ENCODE data around the gene SLAIN2.

Gene SLAIN2

GRCh38 chr4:48470570-48470969, 129.2 kb downstream of the SLAIN2 start:
- no peak for DNase-seq
- in situ Hi-C loops (cut with MboI; ENCODE audit: low pct_unique_long_range_greater_than_20kb, low sequenced_read_pairs) = no loop called here

DNA sequence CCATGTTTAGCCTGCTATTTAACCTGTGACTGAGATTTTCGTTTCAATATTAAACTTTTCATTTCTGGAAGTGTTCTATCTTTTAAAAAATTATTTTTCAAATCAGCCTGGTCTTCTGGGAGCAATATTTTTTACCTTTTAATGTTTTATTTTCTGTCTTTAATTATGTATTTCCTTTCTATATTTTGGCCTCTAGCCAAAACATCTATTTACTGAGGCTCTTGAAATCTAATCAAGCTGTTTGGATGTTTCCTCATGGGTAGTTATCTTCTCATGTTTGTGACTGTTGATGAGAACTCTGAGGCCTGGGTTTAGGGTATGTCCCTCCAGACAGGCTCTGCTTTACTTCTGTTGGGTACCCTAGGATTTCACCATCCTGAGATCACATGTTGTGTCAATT, 131.5 kb downstream of the SLAIN2 start:
- no peak for DNase-seq
- in situ Hi-C loops (cut with MboI; ENCODE audit: low pct_unique_long_range_greater_than_20kb, low sequenced_read_pairs) = no loop called here

GRCh38 chr4:48475770-48476169, 134.4 kb downstream of the SLAIN2 start:
- in situ Hi-C loops (cut with MboI; ENCODE audit: low pct_unique_long_range_greater_than_20kb, low sequenced_read_pairs) = no loop called here
- no peak for DNase-seq

Data from KBM-7 (cell line).